K562 (cell line): ENCODE data around the gene COQ2. TPM values are rescaled to one million over a fixed set of nuclear protein-coding genes. Genes with fewer than 3 reads are reported as not detected.

Experiments
- DMBX1 ChIP-seq: fragments of 250-450 bp; sonication (Bioruptor Pico); IDR thresholded peaks from 2 replicates; pipeline ENCODE4 v1.8.0; 2022; ENCODE audit warnings: inconsistent platforms, mild to moderate bottlenecking, moderate library complexity, borderline replicate concordance
- E2F6 ChIP-seq, 2 experiments: IDR thresholded peaks; 2 replicates each; pipeline ENCODE4 v1.6.1; 2011; ENCODE audit warnings: borderline replicate concordance in 1 of 2, control low read depth in 1 of 2, low read depth in 1 of 2, low read length in 1 of 2, mild to moderate bottlenecking in 1 of 2, mixed read lengths in 1 of 2, moderate library complexity in 1 of 2; ENCODE audit not compliant: insufficient read depth in 1 of 2, insufficient read length in 1 of 2, poor library complexity in 1 of 2, severe bottlenecking in 1 of 2; ENCODE audit errors: extremely low read depth in 1 of 2
- EGR1 ChIP-seq: fragments of 450-650 bp; conservative IDR thresholded peaks from 2 replicates; pipeline ENCODE4 v1.6.1; 2017; ENCODE audit warnings: mild to moderate bottlenecking
- MIER1 ChIP-seq: fragments of 450-650 bp; IDR thresholded peaks from 2 replicates; pipeline ENCODE4 v1.6.1; 2016; ENCODE audit warnings: antibody characterized with exemption, mild to moderate bottlenecking, low read depth
- NFRKB ChIP-seq: fragments of 450-650 bp; IDR thresholded peaks from 2 replicates; pipeline ENCODE4 v1.6.1; 2016; ENCODE audit warnings: low read depth
- PBX2 ChIP-seq, 2 experiments: IDR thresholded peaks in 1 of 2; conservative IDR thresholded peaks in 1 of 2; 2 replicates each; pipeline ENCODE4 v1.6.1; 2016; ENCODE audit warnings: low read depth in 2 of 2, mild to moderate bottlenecking in 1 of 2, missing compliant biosample characterization in 1 of 2, missing genetic modification characterization in 1 of 2, moderate library complexity in 1 of 2
- PML ChIP-seq: IDR thresholded peaks from 2 replicates; pipeline ENCODE4 v1.6.1; 2012; ENCODE audit warnings: low read length, inconsistent platforms
- SIX5 ChIP-seq, 2 experiments: IDR thresholded peaks; 2 replicates each; pipeline ENCODE4 v1.6.1; 2011; ENCODE audit warnings: low read length in 2 of 2, borderline replicate concordance in 1 of 2, low read depth in 1 of 2, mild to moderate bottlenecking in 1 of 2, moderate library complexity in 1 of 2; ENCODE audit not compliant: insufficient read depth in 1 of 2
- SMARCA5 ChIP-seq: fragments of 450-650 bp; IDR thresholded peaks from 2 replicates; pipeline ENCODE4 v1.6.1; 2016
- SMARCC2 ChIP-seq: fragments of 450-650 bp; IDR thresholded peaks from 2 replicates; pipeline ENCODE4 v1.6.1; 2017; ENCODE audit warnings: antibody characterized with exemption, moderate library complexity, mild to moderate bottlenecking, low read depth
- SOX6 ChIP-seq: fragments of 450-650 bp; IDR thresholded peaks from 2 replicates; pipeline ENCODE4 v1.6.1; 2014; ENCODE audit warnings: mild to moderate bottlenecking
- ZBTB7A ChIP-seq: IDR thresholded peaks from 2 replicates; pipeline ENCODE4 v1.6.1; 2011; ENCODE audit warnings: low read depth, mild to moderate bottlenecking, low read length, moderate library complexity, borderline replicate concordance; ENCODE audit not compliant: control insufficient read depth
- ZKSCAN1 ChIP-seq: fragments of 150-350 bp; IDR thresholded peaks from 2 replicates; pipeline ENCODE4 v1.6.1; 2016; ENCODE audit warnings: low read depth, low read length
- ZNF184 ChIP-seq: sonication (generic); formaldehyde crosslinking; IDR thresholded peaks from 2 replicates; pipeline ENCODE4 v1.5.0; 2020; ENCODE audit warnings: missing genetic modification reagents
- ZNF589 ChIP-seq: fragments of 200-800 bp; sonication (Bioruptor generic); IDR thresholded peaks from 2 replicates; pipeline ENCODE4 v1.6.1; 2016; ENCODE audit warnings: low read depth, missing genetic modification characterization, missing compliant biosample characterization
- ZNF75A ChIP-seq: fragments of 450-650 bp; formaldehyde crosslinking; IDR thresholded peaks from 2 replicates; pipeline ENCODE4 v1.4.0; 2020; ENCODE audit warnings: mild to moderate bottlenecking
- polyA plus RNA-seq, 8 experiments: library from polyadenylated mRNA; depleted of rRNA in 4 of 8; stranded (reverse) in 5 of 8; unstranded in 3 of 8; fragments of >200 nt; fragmentation: Nextera tagmentation in 2 of 8; fragmentation: Illumina TruSeq in 1 of 8; extraction: Ambion mirVana in 2 of 8; extraction: Trizol in 1 of 8; gene quantifications; 2 replicates each; pipeline versions ENCODE4 v1.2.1 to v1.2.3, GENCODE V29; 2011 to 2014; ENCODE audit warnings: inconsistent platforms in 1 of 8, missing spikeins in 1 of 8
- total RNA-seq, 7 experiments: library from RNA; depleted of rRNA in 6 of 7; stranded (reverse); fragments of >200 nt in 6 of 7; fragmentation: Illumina TruSeq in 2 of 7; extraction: Trizol in 2 of 7; gene quantifications; 2 replicates each; pipeline versions ENCODE4 v1.2.1 to v1.2.3, GENCODE V29; 2011 to 2021; ENCODE audit warnings: low replicate concordance in 1 of 7
- TF ChIP-seq, protein P1 (sequence below): IDR thresholded peaks from 2 replicates; pipeline ENCODE4 v1.6.1; 2012; ENCODE audit warnings: low read depth, low read length, improper control_type of control experiment, borderline replicate concordance
- TF ChIP-seq, protein P2 (sequence below): fragments of 450-650 bp; formaldehyde crosslinking; conservative IDR thresholded peaks from 2 replicates; pipeline ENCODE4 v1.4.0; 2022; ENCODE audit warnings: mild to moderate bottlenecking, missing genetic modification characterization

Gene COQ2
- total and polyA plus RNA-seq, 9 of the 15 experiments (the other 6 are each of a cell fraction or from before 2014, with no cell fraction given) = 1.9 to 13.5 (median 11.8) TPM

DNA sequence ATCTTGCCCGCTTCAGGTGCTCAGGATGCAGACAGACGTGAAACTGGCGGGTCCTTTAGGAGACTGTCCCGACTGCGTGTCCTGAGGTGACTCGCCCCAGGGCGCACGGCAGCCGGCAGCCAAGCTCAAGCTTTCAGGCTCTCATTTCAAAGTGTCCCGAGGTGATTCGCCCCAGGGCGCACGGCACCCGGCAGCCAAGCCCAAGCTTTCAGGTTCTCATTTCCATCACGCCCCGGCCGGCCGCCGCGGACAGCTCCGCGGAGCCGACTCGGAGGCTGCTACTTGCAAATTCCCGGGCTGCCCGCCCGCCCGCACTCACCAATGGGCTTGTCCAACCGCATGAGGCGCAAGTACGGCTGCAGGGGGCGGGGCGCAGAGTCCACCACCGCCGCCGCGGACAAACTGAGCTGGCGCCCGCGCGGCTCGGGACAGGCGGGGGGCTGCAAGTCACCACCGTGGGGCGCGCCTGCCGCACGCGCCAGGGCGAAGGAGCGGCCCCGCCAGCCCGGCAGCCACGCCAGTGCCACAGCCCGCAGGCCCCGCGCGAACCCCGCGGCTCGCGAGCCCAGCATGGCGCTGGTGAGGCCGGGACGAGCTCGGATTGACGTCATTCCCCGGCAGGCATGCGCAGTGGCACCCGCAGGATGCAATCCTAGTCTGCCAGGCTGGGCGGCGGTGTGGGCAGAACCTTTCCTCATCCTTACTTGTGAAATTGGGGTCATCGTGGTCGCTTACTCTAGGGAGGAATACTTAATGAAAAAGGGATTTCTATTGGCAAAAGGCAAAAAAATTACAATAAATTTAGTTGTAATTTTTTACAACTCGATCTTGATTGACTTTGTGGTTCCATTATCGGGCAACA lies at the start of gene COQ2 (continued):
- TF ChIP-seq ZNF184 (CRISPR knock-in tag) (no peak), SOX6 (peak; percentile 56), NFRKB (no peak; the same call in 1 of the 2 replicates), EGR1 (no peak), E2F6 (IDR thresholded peaks at IDR 0.05; ENCODE audit: borderline replicate concordance in 1 of 2, extremely low read depth in 1 of 2, insufficient read depth in 1 of 2, insufficient read length in 1 of 2, low read depth in 1 of 2, low read length in 1 of 2, poor library complexity in 1 of 2, severe bottlenecking in 1 of 2) (peak; percentile 65 to 88), SIX5 (IDR thresholded peaks at IDR 0.05; ENCODE audit: borderline replicate concordance in 1 of 2, insufficient read depth in 1 of 2, low read depth in 1 of 2, low read length in 2 of 2) (no peak), ZNF589 (no peak; the same call in 1 of the 2 replicates), ZBTB7A (peak; percentile 37; the same call in 1 of the 2 replicates), ZNF75A (CRISPR knock-in tag) (no peak), DMBX1 (CRISPR knock-in tag) (no peak), PML (0 out of 2 replicates have a peak, but pooled peaks have one; percentile 19), PBX2 (CRISPR knock-in tag; IDR thresholded peaks at IDR 0.05; ENCODE audit: low read depth) (no peak), PBX2 (tag; conservative IDR thresholded peaks at IDR 0.05; ENCODE audit: low read depth) (no peak), SMARCC2 (no peak), ZKSCAN1 (peak; percentile 42; the same call in 1 of the 2 replicates), MIER1 (no peak), SMARCA5 (no peak)
- TF ChIP-seq, protein P1, sequence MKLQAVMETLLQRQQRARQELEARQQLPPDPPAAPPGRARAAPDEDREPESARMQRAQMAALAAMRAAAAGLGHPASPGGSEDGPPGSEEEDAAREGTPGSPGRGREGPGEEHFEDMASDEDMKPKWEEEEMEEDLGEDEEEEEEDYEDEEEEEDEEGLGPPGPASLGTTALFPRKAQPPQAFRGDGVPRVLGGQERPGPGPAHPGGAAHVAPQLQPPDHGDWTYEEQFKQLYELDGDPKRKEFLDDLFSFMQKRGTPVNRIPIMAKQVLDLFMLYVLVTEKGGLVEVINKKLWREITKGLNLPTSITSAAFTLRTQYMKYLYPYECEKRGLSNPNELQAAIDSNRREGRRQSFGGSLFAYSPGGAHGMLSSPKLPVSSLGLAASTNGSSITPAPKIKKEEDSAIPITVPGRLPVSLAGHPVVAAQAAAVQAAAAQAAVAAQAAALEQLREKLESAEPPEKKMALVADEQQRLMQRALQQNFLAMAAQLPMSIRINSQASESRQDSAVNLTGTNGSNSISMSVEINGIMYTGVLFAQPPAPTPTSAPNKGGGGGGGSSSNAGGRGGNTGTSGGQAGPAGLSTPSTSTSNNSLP = no peak
- TF ChIP-seq, protein P2, sequence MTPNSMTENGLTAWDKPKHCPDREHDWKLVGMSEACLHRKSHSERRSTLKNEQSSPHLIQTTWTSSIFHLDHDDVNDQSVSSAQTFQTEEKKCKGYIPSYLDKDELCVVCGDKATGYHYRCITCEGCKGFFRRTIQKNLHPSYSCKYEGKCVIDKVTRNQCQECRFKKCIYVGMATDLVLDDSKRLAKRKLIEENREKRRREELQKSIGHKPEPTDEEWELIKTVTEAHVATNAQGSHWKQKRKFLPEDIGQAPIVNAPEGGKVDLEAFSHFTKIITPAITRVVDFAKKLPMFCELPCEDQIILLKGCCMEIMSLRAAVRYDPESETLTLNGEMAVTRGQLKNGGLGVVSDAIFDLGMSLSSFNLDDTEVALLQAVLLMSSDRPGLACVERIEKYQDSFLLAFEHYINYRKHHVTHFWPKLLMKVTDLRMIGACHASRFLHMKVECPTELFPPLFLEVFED (CRISPR knock-in tag) = no peak
